ENCODE data around the gene CLK1.
"Not testable (repeated sequence)": the region's sequence is repeated elsewhere in the genome, so short reads cannot be mapped to it uniquely, and the experiment has no call there.

GRCh38 chr2:200881715-200882249, 17.3 kb upstream of the CLK1 start:
- not testable (repeated sequence) for TF ChIP-seq POLR2A, CTCF (IDR thresholded peaks at IDR 0.05)

Data from adrenal gland (tissue), 5 donors.